K562 (cell line): ENCODE data around the gene HSF5. TPM values are rescaled to one million over a fixed set of nuclear protein-coding genes. Genes with fewer than 3 reads are reported as not detected.

Experiments used
- BACH1 ChIP-seq: fragments of 200-800 bp; sonication (Bioruptor generic); IDR thresholded peaks from 2 replicates; pipeline ENCODE4 v1.6.1; 2016; ENCODE audit warnings: missing genetic modification characterization, missing compliant biosample characterization
- CBX1 ChIP-seq: sonication (generic); IDR thresholded peaks from 2 replicates; pipeline ENCODE4 v1.6.1; 2016; ENCODE audit warnings: antibody characterized with exemption, low read depth, mild to moderate bottlenecking
- CCNT2 ChIP-seq: IDR thresholded peaks from 2 replicates; pipeline ENCODE4 v1.6.1; 2011; ENCODE audit warnings: borderline replicate concordance, low read depth, mild to moderate bottlenecking, moderate library complexity, mixed read lengths, low read length; ENCODE audit not compliant: insufficient read length; ENCODE audit errors: extremely low read depth
- EGR1 ChIP-seq: fragments of 450-650 bp; conservative IDR thresholded peaks from 2 replicates; pipeline ENCODE4 v1.6.1; 2017; ENCODE audit warnings: mild to moderate bottlenecking
- EZH2 ChIP-seq: IDR thresholded peaks from 2 replicates; pipeline ENCODE4 v1.6.1; 2012; ENCODE audit warnings: low read depth, mild to moderate bottlenecking, inconsistent platforms, low read length, borderline replicate concordance
- KDM1A ChIP-seq, 2 experiments: fragments of 450-650 bp; IDR thresholded peaks; 2 replicates each; pipeline ENCODE4 v1.6.1; 2016; ENCODE audit warnings: mild to moderate bottlenecking in 2 of 2
- MAZ ChIP-seq, 2 experiments: fragments of 450-650 bp in 1 of 2; sonication (generic) in 1 of 2; formaldehyde crosslinking; IDR thresholded peaks in 1 of 2; conservative IDR thresholded peaks in 1 of 2; 2 replicates each; pipeline versions ENCODE4 v1.4.0 to v1.5.0; 2020; ENCODE audit warnings: mild to moderate bottlenecking in 1 of 2, missing genetic modification reagents in 1 of 2
- MCM7 ChIP-seq, 2 experiments: fragments of 450-650 bp; IDR thresholded peaks; 2 replicates each; pipeline ENCODE4 v1.6.1; 2016 to 2018
- MEF2D ChIP-seq: conservative IDR thresholded peaks from 2 replicates; pipeline ENCODE4 v1.6.1; 2016; ENCODE audit warnings: low read depth, missing genetic modification characterization, missing compliant biosample characterization
- MYBL2 ChIP-seq, 2 experiments: fragments of 450-650 bp in 1 of 2; sonication (generic) in 1 of 2; formaldehyde crosslinking in 1 of 2; IDR thresholded peaks; 2 replicates each; pipeline versions ENCODE4 v1.6.1 to v1.8.1; 2017 to 2022; ENCODE audit warnings: borderline replicate concordance in 1 of 2, inconsistent platforms in 1 of 2, low read depth in 1 of 2, mild to moderate bottlenecking in 1 of 2, missing genetic modification reagents in 1 of 2, moderate library complexity in 1 of 2
- NCOR1 ChIP-seq: fragments of 450-650 bp; IDR thresholded peaks from 2 replicates; pipeline ENCODE4 v1.6.1; 2016; ENCODE audit warnings: mild to moderate bottlenecking, moderate library complexity
- NFE2 ChIP-seq: IDR thresholded peaks from 2 replicates; pipeline ENCODE4 v1.6.1; 2014; ENCODE audit warnings: antibody characterized with exemption, low read depth
- NRF1 ChIP-seq, 2 experiments: fragments of 450-650 bp; IDR thresholded peaks in 1 of 2; conservative IDR thresholded peaks in 1 of 2; 2 replicates each; pipeline ENCODE4 v1.6.1; 2014; ENCODE audit warnings: mild to moderate bottlenecking in 2 of 2
- RFX7 ChIP-seq: fragments of 250-450 bp; sonication (Bioruptor Pico); IDR thresholded peaks from 2 replicates; pipeline ENCODE4 v1.5.1; 2021; ENCODE audit warnings: mild to moderate bottlenecking
- SPI1 ChIP-seq: IDR thresholded peaks from 2 replicates; pipeline ENCODE4 v1.6.1; 2011; ENCODE audit warnings: low read depth, low read length, control low read depth, borderline replicate concordance
- TAL1 ChIP-seq: fragments of 450-650 bp; IDR thresholded peaks from 2 replicates; pipeline ENCODE4 v1.6.1; 2016; ENCODE audit warnings: mild to moderate bottlenecking
- TRIM28 ChIP-seq: fragments of 450-650 bp; IDR thresholded peaks from 2 replicates; pipeline ENCODE4 v1.6.1; 2017
- WHSC1 ChIP-seq: IDR thresholded peaks from one replicate; pipeline ENCODE4 v1.6.1; 2012; ENCODE audit warnings: low read length, control low read depth, inconsistent platforms
- ZC3H4 ChIP-seq: sonication (generic); formaldehyde crosslinking; IDR thresholded peaks from 2 replicates; pipeline ENCODE4 v1.9.0; 2021; ENCODE audit warnings: missing genetic modification reagents, borderline replicate concordance
- ZFX ChIP-seq: sonication (generic); formaldehyde crosslinking; IDR thresholded peaks from 2 replicates; pipeline ENCODE4 v1.8.0; 2022; ENCODE audit warnings: mild to moderate bottlenecking, missing genetic modification reagents, moderate library complexity
- ZNF224 ChIP-seq: sonication (generic); formaldehyde crosslinking; IDR thresholded peaks from 2 replicates; pipeline ENCODE4 v1.8.0; 2022; ENCODE audit warnings: mild to moderate bottlenecking, missing genetic modification reagents
- polyA plus RNA-seq, 8 experiments: library from polyadenylated mRNA; depleted of rRNA in 4 of 8; stranded (reverse) in 5 of 8; unstranded in 3 of 8; fragments of >200 nt; fragmentation: Nextera tagmentation in 2 of 8; fragmentation: Illumina TruSeq in 1 of 8; extraction: Ambion mirVana in 2 of 8; extraction: Trizol in 1 of 8; gene quantifications; 2 replicates each; pipeline versions ENCODE4 v1.2.1 to v1.2.3, GENCODE V29; 2011 to 2014; ENCODE audit warnings: inconsistent platforms in 1 of 8, missing spikeins in 1 of 8
- total RNA-seq, 7 experiments: library from RNA; depleted of rRNA in 6 of 7; stranded (reverse); fragments of >200 nt in 6 of 7; fragmentation: Illumina TruSeq in 2 of 7; extraction: Trizol in 2 of 7; gene quantifications; 2 replicates each; pipeline versions ENCODE4 v1.2.1 to v1.2.3, GENCODE V29; 2011 to 2021; ENCODE audit warnings: low replicate concordance in 1 of 7
- TF ChIP-seq, protein P1 (sequence below): sonication (generic); formaldehyde crosslinking; IDR thresholded peaks from 2 replicates; pipeline ENCODE4 v1.8.0; 2022; ENCODE audit warnings: mild to moderate bottlenecking, missing genetic modification reagents
- TF ChIP-seq, protein P2 (sequence below): fragments of 450-650 bp; IDR thresholded peaks from 2 replicates; pipeline ENCODE4 v1.6.1; 2016
- TF ChIP-seq, protein P3 (sequence below): fragments of 450-650 bp; IDR thresholded peaks from 2 replicates; pipeline ENCODE4 v1.6.1; 2018; ENCODE audit warnings: mild to moderate bottlenecking, low read depth; ENCODE audit not compliant: partially characterized antibody

HSF5 gene
- total and polyA plus RNA-seq, 9 of the 15 experiments (the other 6 are each of a cell fraction or from before 2014, with no cell fraction given), result 0.04 TPM; not detected in 8

DNA sequence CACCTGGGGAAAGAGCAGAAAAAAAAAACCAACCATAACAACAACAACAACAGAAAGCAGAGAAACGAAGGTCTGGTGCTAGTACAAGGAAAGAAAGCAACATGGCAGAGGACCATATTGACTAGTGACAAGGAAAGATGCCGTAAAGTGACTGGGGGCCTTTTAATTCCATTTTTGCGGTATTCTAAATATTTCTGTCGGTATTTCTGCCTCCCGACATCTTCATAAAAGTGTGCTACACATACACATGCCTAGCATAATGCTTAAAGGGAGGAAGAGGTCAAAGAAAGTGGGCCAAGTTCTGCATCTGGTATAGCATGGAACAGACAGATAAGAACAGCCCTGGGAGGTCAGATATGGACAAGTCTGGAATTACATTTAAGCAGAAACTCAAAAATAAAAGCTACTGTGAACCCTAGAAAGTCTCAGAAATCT is 51.4 kb downstream of the HSF5 start (continued):
- TF ChIP-seq, protein P1, sequence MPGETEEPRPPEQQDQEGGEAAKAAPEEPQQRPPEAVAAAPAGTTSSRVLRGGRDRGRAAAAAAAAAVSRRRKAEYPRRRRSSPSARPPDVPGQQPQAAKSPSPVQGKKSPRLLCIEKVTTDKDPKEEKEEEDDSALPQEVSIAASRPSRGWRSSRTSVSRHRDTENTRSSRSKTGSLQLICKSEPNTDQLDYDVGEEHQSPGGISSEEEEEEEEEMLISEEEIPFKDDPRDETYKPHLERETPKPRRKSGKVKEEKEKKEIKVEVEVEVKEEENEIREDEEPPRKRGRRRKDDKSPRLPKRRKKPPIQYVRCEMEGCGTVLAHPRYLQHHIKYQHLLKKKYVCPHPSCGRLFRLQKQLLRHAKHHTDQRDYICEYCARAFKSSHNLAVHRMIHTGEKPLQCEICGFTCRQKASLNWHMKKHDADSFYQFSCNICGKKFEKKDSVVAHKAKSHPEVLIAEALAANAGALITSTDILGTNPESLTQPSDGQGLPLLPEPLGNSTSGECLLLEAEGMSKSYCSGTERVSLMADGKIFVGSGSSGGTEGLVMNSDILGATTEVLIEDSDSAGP (CRISPR knock-in tag), result no peak
- TF ChIP-seq SPI1 (peak; percentile 82), EZH2 (no peak), MYBL2 (IDR thresholded peaks at IDR 0.05; ENCODE audit: low read depth) (no peak), MYBL2 (CRISPR knock-in tag; IDR thresholded peaks at IDR 0.05; ENCODE audit: borderline replicate concordance) (no peak), CCNT2 (peak; percentile 77), EGR1 (0 out of 2 replicates have a peak, but pooled peaks have one; percentile 8), NFE2 (no peak), MEF2D (tag) (no peak), ZFX (CRISPR knock-in tag) (no peak), RFX7 (CRISPR knock-in tag) (no peak), MAZ (CRISPR knock-in tag; conservative IDR thresholded peaks at IDR 0.05 in 1 of 2, IDR thresholded peaks at IDR 0.05 in 1 of 2) (no peak; a peak in 1 of 4 replicates), WHSC1 (no peak), TRIM28 (no peak), NCOR1 (peak; percentile 94), MCM7 (IDR thresholded peaks at IDR 0.05) (no peak), NRF1 (conservative IDR thresholded peaks at IDR 0.05 in 1 of 2, IDR thresholded peaks at IDR 0.05 in 1 of 2) (0 out of 4 replicates have a peak, but pooled peaks have one; percentile 27 to 38), KDM1A (IDR thresholded peaks at IDR 0.05) (no peak; a peak in 1 of 4 replicates), TAL1 (peak; percentile 92), BACH1 (tag) (no peak), CBX1 (no peak), ZC3H4 (no peak), ZNF224 (no peak)
- TF ChIP-seq, protein P2, sequence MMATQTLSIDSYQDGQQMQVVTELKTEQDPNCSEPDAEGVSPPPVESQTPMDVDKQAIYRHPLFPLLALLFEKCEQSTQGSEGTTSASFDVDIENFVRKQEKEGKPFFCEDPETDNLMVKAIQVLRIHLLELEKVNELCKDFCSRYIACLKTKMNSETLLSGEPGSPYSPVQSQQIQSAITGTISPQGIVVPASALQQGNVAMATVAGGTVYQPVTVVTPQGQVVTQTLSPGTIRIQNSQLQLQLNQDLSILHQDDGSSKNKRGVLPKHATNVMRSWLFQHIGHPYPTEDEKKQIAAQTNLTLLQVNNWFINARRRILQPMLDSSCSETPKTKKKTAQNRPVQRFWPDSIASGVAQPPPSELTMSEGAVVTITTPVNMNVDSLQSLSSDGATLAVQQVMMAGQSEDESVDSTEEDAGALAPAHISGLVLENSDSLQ, result no peak
- TF ChIP-seq, protein P3, sequence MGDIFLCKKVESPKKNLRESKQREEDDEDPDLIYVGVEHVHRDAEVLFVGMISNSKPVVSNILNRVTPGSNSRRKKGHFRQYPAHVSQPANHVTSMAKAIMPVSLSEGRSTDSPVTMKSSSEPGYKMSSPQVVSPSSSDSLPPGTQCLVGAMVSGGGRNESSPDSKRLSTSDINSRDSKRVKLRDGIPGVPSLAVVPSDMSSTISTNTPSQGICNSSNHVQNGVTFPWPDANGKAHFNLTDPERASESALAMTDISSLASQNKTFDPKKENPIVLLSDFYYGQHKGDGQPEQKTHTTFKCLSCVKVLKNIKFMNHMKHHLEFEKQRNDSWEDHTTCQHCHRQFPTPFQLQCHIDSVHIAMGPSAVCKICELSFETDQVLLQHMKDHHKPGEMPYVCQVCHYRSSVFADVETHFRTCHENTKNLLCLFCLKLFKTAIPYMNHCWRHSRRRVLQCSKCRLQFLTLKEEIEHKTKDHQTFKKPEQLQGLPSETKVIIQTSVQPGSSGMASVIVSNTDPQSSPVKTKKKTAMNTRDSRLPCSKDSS, result no peak
